Activated CD4-positive, alpha-beta T cell treated with anti-CD3 and anti-CD28 coated beads, Interleukin-2, amount 10 ng/mL, durations not matched to agents 24 days and 14 days (primary cell): ENCODE results near the gene FMNL2. TPM values are rescaled to one million over a fixed set of nuclear protein-coding genes. Genes with fewer than 3 reads are reported as not detected.

Experiments used
- DNase-seq: peaks from one replicate; pipeline ENCODE4 v3.0.0; 2022
- H3K27ac Mint-ChIP-seq: one replicate; pipeline ENCODE4 v1.8.0; 2022; ENCODE audit warnings: mild to moderate bottlenecking, mixed read lengths
- H3K27me3 Mint-ChIP-seq: one replicate; pipeline ENCODE4 v1.8.0; 2022; ENCODE audit warnings: mixed read lengths
- H3K36me3 Mint-ChIP-seq: one replicate; pipeline ENCODE4 v1.8.0; 2022; ENCODE audit warnings: low read depth, mild to moderate bottlenecking, mixed read lengths
- H3K4me1 Mint-ChIP-seq: one replicate; pipeline ENCODE4 v1.8.0; 2021; ENCODE audit warnings: mixed read lengths
- H3K4me3 Mint-ChIP-seq: one replicate; pipeline ENCODE4 v1.8.0; 2022; ENCODE audit warnings: mild to moderate bottlenecking, moderate library complexity, mixed read lengths
- H3K9me3 Mint-ChIP-seq: one replicate; pipeline ENCODE4 v1.8.0; 2021; ENCODE audit warnings: mixed read lengths
- intact Hi-C: fragments of 100-400 bp; cut with micrococcal nuclease; formaldehyde crosslinking; loops from one replicate; pipeline ENCODE4 v1.15.1; 2023
- total RNA-seq: library from RNA; stranded (reverse); gene quantifications from 2 replicates; pipeline ENCODE4 v1.2.3, GENCODE V29; 2022

FMNL2 gene
- total RNA-seq, 1 donor from 2014 or later, result 14.9 TPM

GRCh38 chr2:152541712-152542111 is 206.7 kb downstream of the FMNL2 start:
- intact Hi-C loops, result no loop called here
- H3K27ac Mint-ChIP-seq, result no peak overlapping the region
- no peak overlapping the region for H3K4me3 Mint-ChIP-seq
- no peaks in the 10 kb centered on the region for H3K36me3 Mint-ChIP-seq
- H3K27me3 Mint-ChIP-seq, result peaks cover 3% of the 10 kb centered on the region
- no peak for DNase-seq
- H3K4me1 Mint-ChIP-seq, result no peaks in the 10 kb centered on the region
- no peaks in the 10 kb centered on the region for H3K9me3 Mint-ChIP-seq

- Mint-ChIP-seq H3K36me3 (no peaks in the 10 kb centered on the region), H3K4me3 (no peak overlapping the region), H3K27ac (no peak overlapping the region), H3K27me3 (no peaks in the 10 kb centered on the region), H3K9me3 (no peaks in the 10 kb centered on the region), H3K4me1 (no peaks in the 10 kb centered on the region)
- no peak for DNase-seq
- intact Hi-C loops, result no loop called here
These were observed 207.5 kb downstream of the FMNL2 start for GRCh38 chr2:152542337-152542994.

GRCh38 chr2:152542995-152543481 is 208.1 kb downstream of the FMNL2 start:
- H3K4me3 Mint-ChIP-seq, result no peak overlapping the region
- no peaks in the 10 kb centered on the region for H3K27me3 Mint-ChIP-seq
- H3K9me3 Mint-ChIP-seq, result no peaks in the 10 kb centered on the region
- no peaks in the 10 kb centered on the region for H3K36me3 Mint-ChIP-seq
- H3K27ac Mint-ChIP-seq, result no peak overlapping the region
- intact Hi-C loops, result no loop called here
- no peak for DNase-seq
- H3K4me1 Mint-ChIP-seq, result no peaks in the 10 kb centered on the region

GRCh38 chr2:152543717-152544116 is 208.7 kb downstream of the FMNL2 start:
- Mint-ChIP-seq H3K27ac (no peak overlapping the region), H3K4me3 (no peak overlapping the region), H3K4me1 (no peaks in the 10 kb centered on the region), H3K27me3 (no peaks in the 10 kb centered on the region), H3K9me3 (no peaks in the 10 kb centered on the region), H3K36me3 (no peaks in the 10 kb centered on the region)
- no peak for DNase-seq
- intact Hi-C loops, result no loop called here

- H3K9me3 Mint-ChIP-seq, result no peaks in the 10 kb centered on the region
- intact Hi-C loops, result no loop called here
- H3K27me3 Mint-ChIP-seq, result no peaks in the 10 kb centered on the region
- DNase-seq, result no peak
- no peaks in the 10 kb centered on the region for H3K4me1 Mint-ChIP-seq
- H3K4me3 Mint-ChIP-seq, result no peak overlapping the region
- no peak overlapping the region for H3K27ac Mint-ChIP-seq
- H3K36me3 Mint-ChIP-seq, result no peaks in the 10 kb centered on the region
These were observed 209.7 kb downstream of the FMNL2 start for GRCh38 chr2:152544638-152545037.

GRCh38 chr2:152546230-152546837 is 211.4 kb downstream of the FMNL2 start:
- no peaks in the 10 kb centered on the region for H3K9me3 Mint-ChIP-seq
- no peaks in the 10 kb centered on the region for H3K27me3 Mint-ChIP-seq
- intact Hi-C loops, result no loop called here
- no peaks in the 10 kb centered on the region for H3K36me3 Mint-ChIP-seq
- no peak for DNase-seq
- no peaks in the 10 kb centered on the region for H3K4me1 Mint-ChIP-seq
- no peak overlapping the region for H3K4me3 Mint-ChIP-seq
- H3K27ac Mint-ChIP-seq, result no peak overlapping the region

GRCh38 chr2:152548111-152548875 is 213.3 kb downstream of the FMNL2 start:
- no peaks in the 10 kb centered on the region for H3K9me3 Mint-ChIP-seq
- peaks cover 4% of the 10 kb centered on the region for H3K27me3 Mint-ChIP-seq
- no peak overlapping the region for H3K4me3 Mint-ChIP-seq
- H3K36me3 Mint-ChIP-seq, result no peaks in the 10 kb centered on the region
- H3K27ac Mint-ChIP-seq, result no peak overlapping the region
- intact Hi-C loops, result no loop called here
- no peaks in the 10 kb centered on the region for H3K4me1 Mint-ChIP-seq
- DNase-seq, result no peak

- no peak overlapping the region for H3K27ac Mint-ChIP-seq
These were observed 214.0 kb downstream of the FMNL2 start for GRCh38 chr2:152548996-152549395.

GRCh38 chr2:152549423-152549822 is 214.4 kb downstream of the FMNL2 start:
- intact Hi-C loops, result no loop called here
- H3K27me3 Mint-ChIP-seq, result peaks cover 4% of the 10 kb centered on the region
- DNase-seq, result no peak
- no peaks in the 10 kb centered on the region for H3K36me3 Mint-ChIP-seq
- no peaks in the 10 kb centered on the region for H3K9me3 Mint-ChIP-seq
- no peak overlapping the region for H3K4me3 Mint-ChIP-seq
- no peak overlapping the region for H3K27ac Mint-ChIP-seq
- no peaks in the 10 kb centered on the region for H3K4me1 Mint-ChIP-seq

More at GRCh38 chr2:152548996-152549395, 214.0 kb downstream of the FMNL2 start:
- no peaks in the 10 kb centered on the region for H3K9me3 Mint-ChIP-seq
- no peak overlapping the region for H3K4me3 Mint-ChIP-seq
- H3K36me3 Mint-ChIP-seq, result no peaks in the 10 kb centered on the region
- intact Hi-C loops, result no loop called here
- DNase-seq, result no peak
- H3K4me1 Mint-ChIP-seq, result no peaks in the 10 kb centered on the region
- H3K27me3 Mint-ChIP-seq, result peaks cover 4% of the 10 kb centered on the region

GRCh38 chr2:152550386-152550785 is 215.4 kb downstream of the FMNL2 start:
- no peaks in the 10 kb centered on the region for H3K36me3 Mint-ChIP-seq
- no peaks in the 10 kb centered on the region for H3K9me3 Mint-ChIP-seq
- H3K27me3 Mint-ChIP-seq, result peaks cover 6% of the 10 kb centered on the region
- H3K4me1 Mint-ChIP-seq, result no peaks in the 10 kb centered on the region
- no peak overlapping the region for H3K4me3 Mint-ChIP-seq
- DNase-seq, result no peak
- intact Hi-C loops, result no loop called here
- H3K27ac Mint-ChIP-seq, result no peak overlapping the region

- Mint-ChIP-seq H3K27ac (no peak overlapping the region), H3K36me3 (no peaks in the 10 kb centered on the region), H3K4me1 (peaks cover 3% of the 10 kb centered on the region), H3K9me3 (no peaks in the 10 kb centered on the region), H3K27me3 (peaks cover 9% of the 10 kb centered on the region), H3K4me3 (no peak overlapping the region)
- no peak for DNase-seq
- intact Hi-C loops, result no loop called here
These were observed 217.9 kb downstream of the FMNL2 start for GRCh38 chr2:152552888-152553287.

- Mint-ChIP-seq H3K9me3 (no peaks in the 10 kb centered on the region), H3K4me3 (no peak overlapping the region), H3K27me3 (peaks cover 9% of the 10 kb centered on the region), H3K4me1 (peaks cover 3% of the 10 kb centered on the region), H3K36me3 (no peaks in the 10 kb centered on the region), H3K27ac (no peak overlapping the region)
- no peak for DNase-seq
- intact Hi-C loops, result no loop called here
These were observed 218.5 kb downstream of the FMNL2 start for GRCh38 chr2:152553518-152553917.

- peaks cover 3% of the 10 kb centered on the region for H3K4me1 Mint-ChIP-seq
- no peaks in the 10 kb centered on the region for H3K36me3 Mint-ChIP-seq
- no peak overlapping the region for H3K4me3 Mint-ChIP-seq
- no peaks in the 10 kb centered on the region for H3K9me3 Mint-ChIP-seq
- no peak overlapping the region for H3K27ac Mint-ChIP-seq
- DNase-seq, result no peak
- H3K27me3 Mint-ChIP-seq, result peaks cover 9% of the 10 kb centered on the region
- intact Hi-C loops, result no loop called here
These were observed 220.1 kb downstream of the FMNL2 start for GRCh38 chr2:152555048-152555447.

- H3K4me1 Mint-ChIP-seq, result peaks cover 3% of the 10 kb centered on the region
- intact Hi-C loops, result no loop called here
- no peak overlapping the region for H3K4me3 Mint-ChIP-seq
- no peaks in the 10 kb centered on the region for H3K9me3 Mint-ChIP-seq
- H3K27ac Mint-ChIP-seq, result no peak overlapping the region
- no peaks in the 10 kb centered on the region for H3K36me3 Mint-ChIP-seq
- H3K27me3 Mint-ChIP-seq, result peaks cover 9% of the 10 kb centered on the region
- DNase-seq, result no peak
These were observed 221.5 kb downstream of the FMNL2 start for GRCh38 chr2:152556506-152556905.
